DMS153 treated with DMSO at 0.1 percent for 48 hours (cell line): ENCODE measurements around the gene GMPPA.

Experiments
- DNase-seq: peaks from one replicate; lab custom pipeline; 2025; ENCODE audit not compliant: unreplicated experiment; lab: John Stamatoyannopoulos, UW

GMPPA gene

GRCh38 chr2:219467736-219468075, 31.0 kb upstream of the GMPPA start:
- peak; percentile 64 for DNase-seq

GRCh38 chr2:219468410-219469185, 30.1 kb upstream of the GMPPA start:
- no peak for DNase-seq

- DNase-seq = no peak
Observed at GRCh38 chr2:219469186-219469724, 29.4 kb upstream of the GMPPA start.

- DNase-seq = no peak
Observed at GRCh38 chr2:219470429-219470828, 28.3 kb upstream of the GMPPA start.

- no peak for DNase-seq
Observed at GRCh38 chr2:219471476-219472371, 27.0 kb upstream of the GMPPA start.

- no peak for DNase-seq
Observed at GRCh38 chr2:219472629-219473187, 26.0 kb upstream of the GMPPA start.

- DNase-seq = no peak
Observed at GRCh38 chr2:219473511-219473910, 25.2 kb upstream of the GMPPA start.

GRCh38 chr2:219474285-219475060, 24.2 kb upstream of the GMPPA start:
- no peak for DNase-seq

- no peak for DNase-seq
Observed at GRCh38 chr2:219475278-219475677, 23.4 kb upstream of the GMPPA start.

GRCh38 chr2:219475697-219476651, 22.7 kb upstream of the GMPPA start:
- DNase-seq = peak; percentile 52

- DNase-seq = no peak
Observed at GRCh38 chr2:219476652-219477151, 22.0 kb upstream of the GMPPA start.

- no peak for DNase-seq
Observed at GRCh38 chr2:219477179-219477578, 21.5 kb upstream of the GMPPA start.

- DNase-seq = no peak
Observed at GRCh38 chr2:219477815-219478214, 20.9 kb upstream of the GMPPA start.

GRCh38 chr2:219478916-219479315, 19.8 kb upstream of the GMPPA start:
- DNase-seq = no peak

GRCh38 chr2:219480004-219480403, 18.7 kb upstream of the GMPPA start:
- no peak for DNase-seq

- DNase-seq = no peak
Observed at GRCh38 chr2:219482674-219483405, 15.9 kb upstream of the GMPPA start.

- no peak for DNase-seq
Observed at GRCh38 chr2:219483451-219484342, 15.0 kb upstream of the GMPPA start.
